Peyer's patch (tissue), 4 donors: ENCODE results near the gene DOCK9. TPM values are rescaled to one million over a fixed set of nuclear protein-coding genes. Genes with fewer than 3 reads are reported as not detected.

ENCODE experiments used
- DNase-seq, 3 donors: peaks; one replicate each; pipeline ENCODE4 v3.0.0-alpha.2; 2017 to 2019
- H3K27ac ChIP-seq, 4 donors: fragments of 200-600 bp; sonication (generic); one replicate each; pipeline ENCODE4 v1.5.1; 2016 to 2019
- H3K27me3 ChIP-seq, 2 donors: fragments of 200-600 bp; sonication (generic); one replicate each; pipeline ENCODE4 v1.5.1; 2019
- H3K36me3 ChIP-seq, 3 donors: fragments of 200-600 bp; sonication (generic); one replicate each; pipeline ENCODE4 v1.5.1; 2016 to 2019
- H3K4me1 ChIP-seq, 4 donors: fragments of 200-600 bp; sonication (generic); one replicate each; pipeline ENCODE4 v1.5.1; 2016 to 2019
- H3K4me3 ChIP-seq, 4 donors: fragments of 200-600 bp; sonication (generic); 1 replicate in 3 of 4; 2 replicates in 1 of 4; pipeline ENCODE4 v1.5.1; 2016 to 2019; ENCODE audit warnings: mild to moderate bottlenecking in 1 of 4
- H3K9me3 ChIP-seq, 4 donors: fragments of 200-600 bp; sonication (generic); one replicate each; pipeline ENCODE4 v1.5.1; 2016 to 2019; ENCODE audit warnings: mild to moderate bottlenecking in 1 of 4
- CTCF ChIP-seq, 6 experiments: fragments of 450-650 bp in 4 of 6; fragments of 200-600 bp in 2 of 6; sonication (generic) in 1 of 6; IDR thresholded peaks; one replicate each; pipeline ENCODE4 v1.5.1; 2017 to 2019; ENCODE audit warnings: antibody characterized with exemption in 6 of 6, mild to moderate bottlenecking in 3 of 6, moderate library complexity in 1 of 6
- POLR2A ChIP-seq, 2 donors: fragments of 450-650 bp; IDR thresholded peaks; one replicate each; pipeline ENCODE4 v1.5.1; 2017; ENCODE audit warnings: antibody characterized with exemption in 2 of 2, mild to moderate bottlenecking in 2 of 2, moderate library complexity in 2 of 2
- total RNA-seq, 4 donors: library from RNA; depleted of rRNA; stranded (reverse); fragments of >200 nt; gene quantifications; one replicate each; pipeline ENCODE4 v1.1.0, GENCODE V29; 2016

Gene DOCK9
- total RNA-seq, 4 donors from 2014 or later: 52.5 to 166 (median 54.2) TPM

- TF ChIP-seq POLR2A (IDR thresholded peaks at IDR 0.05): no peak
- TF ChIP-seq CTCF (IDR thresholded peaks at IDR 0.05): no peak
- Histone ChIP-seq H3K4me1 (no peaks in the 10 kb centered on the region), H3K4me3 (no peak overlapping the region), H3K9me3 (no peaks in the 10 kb centered on the region), H3K27ac (no peak overlapping the region), H3K36me3 (no peaks in the 10 kb centered on the region), H3K27me3 (no peaks in the 10 kb centered on the region)
- no peak for DNase-seq
Observed at GRCh38 chr13:98966019-98966418, 11.8 kb downstream of the DOCK9 start.

GRCh38 chr13:98965325-98965724 lies 12.5 kb downstream of the DOCK9 start:
- no peak for DNase-seq
- Histone ChIP-seq H3K27me3 (no peaks in the 10 kb centered on the region), H3K4me1 (no peaks in the 10 kb centered on the region), H3K36me3 (no peaks in the 10 kb centered on the region), H3K9me3 (no peaks in the 10 kb centered on the region), H3K4me3 (no peak overlapping the region), H3K27ac (no peak overlapping the region)
- TF ChIP-seq CTCF (IDR thresholded peaks at IDR 0.05) (no peak), POLR2A (IDR thresholded peaks at IDR 0.05) (no peak)

DNA sequence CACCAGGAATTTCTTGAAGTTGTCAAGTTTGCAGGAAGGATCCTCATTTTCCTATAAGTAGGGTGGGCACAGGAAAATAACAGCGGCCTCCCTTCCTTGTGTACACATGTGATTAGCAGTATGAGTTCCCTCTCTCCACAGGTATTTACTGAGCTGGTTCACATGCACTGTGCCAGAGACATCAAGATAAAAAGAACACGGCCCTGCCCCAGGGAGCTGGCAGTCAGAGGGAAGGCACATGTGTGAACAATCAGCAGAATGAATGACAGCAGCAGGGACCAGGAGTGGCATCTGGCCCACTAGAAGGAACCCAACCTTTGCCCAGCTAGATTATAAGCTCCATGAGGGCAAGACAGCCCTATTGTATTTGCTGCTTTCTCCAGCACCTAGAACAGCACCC lies 13.9 kb downstream of the DOCK9 start:
- no peak overlapping the region for H3K4me3 ChIP-seq
- DNase-seq: no peak
- H3K27ac ChIP-seq: no peak overlapping the region
- no peaks in the 10 kb centered on the region for H3K27me3 ChIP-seq
- no peaks in the 10 kb centered on the region for H3K36me3 ChIP-seq
- H3K9me3 ChIP-seq: no peaks in the 10 kb centered on the region
- no peaks in the 10 kb centered on the region for H3K4me1 ChIP-seq
- TF ChIP-seq POLR2A (IDR thresholded peaks at IDR 0.05): no peak

DNA sequence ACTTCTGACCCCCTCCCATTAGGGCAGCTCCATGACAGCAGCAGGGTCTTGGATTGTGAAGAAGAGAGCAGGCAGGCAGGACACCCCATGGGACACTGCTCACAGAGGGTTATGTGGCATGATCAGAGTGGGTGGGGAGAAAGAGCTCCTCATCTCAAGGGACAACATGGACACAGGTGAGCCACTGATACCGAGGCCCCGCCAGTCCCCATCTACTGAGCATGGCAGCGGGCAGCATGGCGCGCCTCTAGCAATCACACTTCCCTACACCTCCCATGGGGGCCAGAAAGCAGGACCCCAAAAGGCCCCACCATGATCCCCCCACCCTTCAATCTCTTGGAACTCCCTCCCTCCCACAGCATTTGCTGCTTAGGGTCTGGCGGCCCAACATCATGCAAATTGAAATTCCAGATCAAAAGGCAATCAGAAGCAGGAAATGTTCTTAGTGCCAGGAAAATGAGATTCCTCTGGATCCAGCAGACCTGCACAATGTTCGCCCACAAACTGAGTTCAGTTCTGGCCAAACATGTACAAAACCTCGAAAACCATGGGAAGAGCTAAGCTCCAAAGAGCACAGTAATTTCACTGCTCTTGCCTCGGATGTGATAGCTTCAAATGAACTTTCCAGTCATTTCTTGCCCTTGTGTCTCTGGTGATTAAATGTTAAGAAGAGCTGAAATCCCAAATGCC lies 14.8 kb downstream of the DOCK9 start:
- H3K27me3 ChIP-seq: no peaks in the 10 kb centered on the region
- H3K36me3 ChIP-seq: no peaks in the 10 kb centered on the region
- no peak for DNase-seq
- no peak overlapping the region for H3K4me3 ChIP-seq
- no peak for TF ChIP-seq CTCF (IDR thresholded peaks at IDR 0.05)
- TF ChIP-seq POLR2A (IDR thresholded peaks at IDR 0.05): no peak
- no peak overlapping the region for H3K27ac ChIP-seq
- H3K4me1 ChIP-seq: no peaks in the 10 kb centered on the region
- H3K9me3 ChIP-seq: no peaks in the 10 kb centered on the region

DNA sequence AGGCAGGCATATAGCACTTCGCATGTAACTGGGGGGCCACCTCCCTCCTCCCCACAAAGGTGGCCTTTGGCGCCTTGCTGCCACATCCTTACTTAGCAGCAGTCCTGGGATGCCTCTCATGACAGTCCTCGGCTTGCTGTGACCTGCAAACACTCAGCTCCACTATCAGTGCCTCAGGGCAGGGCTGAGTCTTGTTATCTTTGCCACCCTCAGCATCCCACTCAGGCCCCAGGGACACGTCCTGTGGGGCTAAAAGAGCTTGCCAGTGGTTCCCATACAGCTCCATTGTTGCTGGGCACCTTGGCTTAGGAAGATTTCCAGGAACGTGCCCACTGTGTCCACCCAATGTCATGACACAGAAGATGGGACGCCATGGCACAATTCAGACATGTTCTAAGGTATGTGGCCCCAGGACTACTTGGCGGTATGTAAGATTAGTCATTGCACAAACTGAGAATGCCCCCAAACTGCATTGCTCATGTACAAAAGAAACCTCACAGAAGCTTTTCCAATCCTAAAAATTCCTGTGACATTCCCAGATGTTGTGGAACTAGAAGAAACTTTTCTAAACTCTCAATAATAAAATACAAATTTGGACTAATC lies 16.3 kb downstream of the DOCK9 start:
- Histone ChIP-seq H3K27me3 (no peaks in the 10 kb centered on the region), H3K4me1 (no peaks in the 10 kb centered on the region), H3K9me3 (no peaks in the 10 kb centered on the region), H3K27ac (no peak overlapping the region), H3K4me3 (no peak overlapping the region), H3K36me3 (no peaks in the 10 kb centered on the region)
- TF ChIP-seq CTCF (IDR thresholded peaks at IDR 0.05) (no peak), POLR2A (IDR thresholded peaks at IDR 0.05) (no peak)
- no peak for DNase-seq

- TF ChIP-seq CTCF (IDR thresholded peaks at IDR 0.05): no peak
- no peak for TF ChIP-seq POLR2A (IDR thresholded peaks at IDR 0.05)
- Histone ChIP-seq H3K4me1 (no peaks in the 10 kb centered on the region), H3K27ac (peak overlapping the region in 1 of 4 donors; percentile 19), H3K4me3 (no peak overlapping the region), H3K36me3 (no peaks in the 10 kb centered on the region), H3K9me3 (no peaks in the 10 kb centered on the region), H3K27me3 (no peaks in the 10 kb centered on the region)
- DNase-seq: no peak
Observed at GRCh38 chr13:98960606-98961502, 17.0 kb downstream of the DOCK9 start.
